Activated CD8-positive, alpha-beta T cell treated with anti-CD3 and anti-CD28 coated beads for 36 hours (primary cell): ENCODE results near the gene ANKRD13D. TPM values are rescaled to one million over a fixed set of nuclear protein-coding genes. Genes with fewer than 3 reads are reported as not detected.
A peak's percentile ranks its signal among the peaks of the same experiment; 100 is the strongest.

ENCODE experiments used
- ATAC-seq: fragments of 200-7000 bp; cut with Tn5 transposase; one replicate; pipeline ENCODE4 v1.10.0; 2021; ENCODE audit warnings: mild to moderate bottlenecking, moderate library complexity
- CTCF ChIA-PET: fragments of 350-600 bp; sonication (Branson Sonifier 250); formaldehyde crosslinking; loops from one replicate; lab custom pipeline; 2021; ENCODE audit warnings: antibody characterized with exemption; lab: Charles Lee
- POLR2A ChIA-PET: fragments of 350-600 bp; sonication (Branson Sonifier 250); formaldehyde crosslinking; loops from one replicate; lab custom pipeline; 2021; ENCODE audit warnings: antibody characterized with exemption; lab: Charles Lee
- DNase-seq: peaks from one replicate; pipeline ENCODE4 v3.0.0-alpha.2; 2020
- H3K27ac Mint-ChIP-seq: one replicate; pipeline ENCODE4 v1.8.0; 2021; ENCODE audit warnings: mild to moderate bottlenecking, mixed read lengths
- H3K27me3 Mint-ChIP-seq: one replicate; pipeline ENCODE4 v1.8.0; 2021; ENCODE audit warnings: mixed read lengths
- H3K36me3 Mint-ChIP-seq: one replicate; pipeline ENCODE4 v1.8.0; 2021; ENCODE audit warnings: low read depth, mixed read lengths
- H3K4me1 Mint-ChIP-seq: one replicate; pipeline ENCODE4 v1.8.0; 2021; ENCODE audit warnings: low read depth, mixed read lengths
- H3K4me3 Mint-ChIP-seq: one replicate; pipeline ENCODE4 v1.8.0; 2021; ENCODE audit warnings: mild to moderate bottlenecking, moderate library complexity, mixed read lengths
- H3K9me3 Mint-ChIP-seq: one replicate; pipeline ENCODE4 v1.8.0; 2021; ENCODE audit warnings: mixed read lengths
- CTCF ChIP-seq: fragments of 200-600 bp; IDR thresholded peaks from one replicate; pipeline ENCODE4 v1.8.0; 2022; ENCODE audit warnings: antibody characterized with exemption, mild to moderate bottlenecking
- intact Hi-C: fragments of 100-400 bp; cut with micrococcal nuclease; formaldehyde crosslinking; loops from one replicate; pipeline ENCODE4 v1.10.0; 2022
- total RNA-seq, 2 experiments: library from RNA; stranded (reverse); gene quantifications; one replicate each; pipeline ENCODE4 v1.2.3, GENCODE V29; 2021

ANKRD13D gene
- total RNA-seq, 2 experiments from 2014 or later, result 75.4 to 78.7 TPM

DNA sequence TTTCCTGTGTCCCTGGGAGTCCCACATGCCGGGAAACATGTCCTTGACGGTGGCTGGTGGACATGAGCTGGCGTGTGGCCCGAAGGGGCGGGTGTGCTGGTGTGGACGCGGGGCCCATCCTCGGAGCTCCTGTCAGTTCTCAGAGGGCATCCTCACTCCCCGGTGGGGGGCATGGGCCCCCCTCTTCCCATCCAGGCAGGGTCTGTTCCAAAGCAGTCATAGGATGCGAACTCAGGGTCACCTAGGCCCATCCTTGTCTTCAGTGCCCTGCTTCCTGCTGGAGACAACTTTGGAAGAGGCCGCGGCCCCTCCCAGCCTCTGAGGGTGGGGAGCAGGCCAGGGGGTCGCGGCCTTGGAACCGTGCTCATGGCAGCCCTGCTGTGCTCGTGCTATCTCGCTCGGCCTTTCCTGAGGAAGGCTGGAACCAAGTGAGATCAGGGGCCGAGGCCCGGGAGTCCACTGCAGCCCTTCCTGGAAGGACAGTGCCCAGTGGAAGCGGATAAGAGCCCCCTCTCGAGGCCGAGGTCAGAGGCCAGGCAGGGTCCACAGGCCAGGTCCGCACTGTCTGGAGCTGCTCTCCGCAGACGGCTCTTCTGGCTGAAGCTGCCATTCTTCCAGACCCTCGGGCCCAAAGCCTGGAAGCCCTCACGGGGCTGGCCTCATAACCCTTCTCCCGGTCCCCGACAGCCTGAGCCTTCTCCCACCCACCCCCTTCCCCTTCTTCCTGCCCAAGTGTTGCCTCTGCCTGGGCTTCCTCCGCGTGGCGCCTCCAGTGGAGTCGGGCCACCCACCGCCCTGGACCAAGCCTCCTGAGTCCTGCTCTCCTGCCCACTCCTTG, 14.1 kb upstream of the ANKRD13D start:
- Mint-ChIP-seq H3K36me3 (peaks cover 80% of the 10 kb centered on the region), H3K4me1 (peaks cover 71% of the 10 kb centered on the region), H3K27ac (peak overlapping the region; percentile 97), H3K27me3 (no peaks in the 10 kb centered on the region), H3K4me3 (peak overlapping the region; percentile 71), H3K9me3 (no peaks in the 10 kb centered on the region)
- ChIA-PET CTCF (interaction anchor here (1.6 to 3.9 kb wide), 2 partner anchors 12 to 13 kb away, joined by 4 to 21 read pairs; partner anchors contain the start of gene ANKRD13D), POLR2A (interaction anchor here (1.1 to 19.8 kb wide), 4 partner anchors 8 to 128 kb away, joined by 3 to 308 read pairs (median 4); partner anchors contain the start of gene ANKRD13D)
- intact Hi-C loops, result no loop called here
- no peak for ATAC-seq
- no peak for DNase-seq
- TF ChIP-seq CTCF, result no peak

- ATAC-seq (no peak), DNase-seq (peak; percentile 66)
- no peak for TF ChIP-seq CTCF
- Mint-ChIP-seq H3K27ac (peak overlapping the region; percentile 97), H3K4me3 (peak overlapping the region; percentile 71), H3K4me1 (peaks cover 63% of the 10 kb centered on the region), H3K27me3 (no peaks in the 10 kb centered on the region), H3K36me3 (peaks cover 80% of the 10 kb centered on the region), H3K9me3 (no peaks in the 10 kb centered on the region)
- intact Hi-C loops, result no loop called here
- ChIA-PET CTCF (interaction anchor here (0.8 to 3.9 kb wide), 2 partner anchors 12 to 41 kb away, joined by 3 to 21 read pairs; partner anchors contain the start of gene ANKRD13D), POLR2A (interaction anchor here (1.4 to 19.8 kb wide), 5 partner anchors 6 to 127 kb away, joined by 4 to 308 read pairs (median 22); partner anchors contain the start of genes ANKRD13D and GRK2)
Measured at GRCh38 chr11:67275606-67276409, 13.3 kb upstream of the ANKRD13D start.

DNA sequence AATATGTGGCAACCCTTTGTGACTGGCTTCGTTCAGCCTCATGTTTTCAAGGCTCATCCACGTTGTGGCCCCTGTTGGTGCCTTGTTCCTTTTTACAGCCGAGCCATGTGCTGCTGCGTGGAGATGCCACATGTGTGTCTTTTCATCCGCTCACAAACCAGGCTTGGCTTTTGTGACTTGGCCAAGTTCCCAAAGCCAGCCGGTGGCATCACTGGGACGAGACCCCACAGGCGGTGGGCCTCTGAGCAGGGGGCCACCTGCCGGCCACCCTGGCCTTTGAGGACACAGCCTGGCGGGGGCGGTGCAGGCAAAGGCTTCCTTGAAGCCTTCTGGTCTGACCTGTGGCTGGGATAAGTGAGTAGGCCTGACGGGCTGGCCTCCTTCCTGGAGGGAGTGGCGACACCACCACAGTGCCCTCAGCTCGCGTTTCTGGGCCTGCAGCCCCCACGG, 12.3 kb upstream of the ANKRD13D start:
- Mint-ChIP-seq H3K4me1 (peaks cover 59% of the 10 kb centered on the region), H3K4me3 (peak overlapping the region; percentile 71), H3K27me3 (no peaks in the 10 kb centered on the region), H3K9me3 (no peaks in the 10 kb centered on the region), H3K27ac (peak overlapping the region; percentile 97), H3K36me3 (peaks cover 72% of the 10 kb centered on the region)
- DNase-seq (peak; percentile 83), ATAC-seq (peak; percentile 46)
- peak; percentile 22 for TF ChIP-seq CTCF
- ChIA-PET POLR2A (interaction anchor here (0.6 to 19.8 kb wide), 9 partner anchors 7 to 96 kb away, joined by 3 to 308 read pairs (median 4); partner anchors contain the start of genes ANKRD13D, CLCF1 and GRK2), CTCF (interaction anchor here (0.8 to 3.9 kb wide), 9 partner anchors 9 to 106 kb away, joined by 3 to 21 read pairs (median 4); partner anchors contain the start of genes ANKRD13D and GRK2)
- intact Hi-C loops, result no loop called here

DNA sequence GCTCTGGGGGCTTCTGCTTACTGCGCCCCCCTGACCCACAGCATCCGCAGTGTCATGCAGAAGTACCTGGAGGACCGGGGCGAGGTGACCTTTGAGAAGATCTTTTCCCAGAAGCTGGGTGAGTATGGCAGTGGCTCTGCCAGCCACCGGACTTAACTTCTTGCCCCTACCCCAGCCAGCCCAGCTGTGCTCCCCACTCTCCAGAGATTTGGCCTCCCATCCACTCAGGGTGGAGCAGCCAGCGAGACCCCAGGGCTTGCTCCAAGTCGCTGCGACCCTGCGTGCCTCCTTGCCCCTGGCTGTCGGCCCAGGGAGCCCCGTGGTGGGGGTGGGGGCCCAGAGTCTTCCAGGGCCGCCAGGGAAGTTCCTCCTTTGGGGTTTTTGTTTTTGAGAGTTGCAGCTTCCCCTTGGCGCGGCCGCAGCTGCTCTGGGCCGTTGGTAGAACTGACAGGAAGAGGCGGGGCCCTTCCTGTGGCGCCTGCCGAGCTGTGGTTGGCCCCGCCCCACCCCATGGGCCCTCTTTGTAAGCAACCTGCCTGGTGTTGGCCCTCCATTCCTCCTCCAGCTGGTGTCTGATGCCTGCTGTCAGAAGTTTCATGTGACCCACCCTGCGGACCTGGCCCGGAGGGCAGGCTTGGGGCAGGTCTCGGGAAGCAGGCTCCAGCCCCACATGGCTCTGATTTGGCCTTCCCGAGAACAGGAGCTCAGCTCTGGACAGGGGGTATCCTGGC, 11.7 kb upstream of the ANKRD13D start:
- TF ChIP-seq CTCF, result no peak

More for the DNA sequence above, 11.7 kb upstream of the ANKRD13D start:
- peaks cover 67% of the 10 kb centered on the region for H3K36me3 Mint-ChIP-seq
- ChIA-PET CTCF (interaction anchor here (0.9 to 3.9 kb wide), 11 partner anchors 10 to 105 kb away, joined by 3 to 21 read pairs (median 4); partner anchors contain the start of genes ANKRD13D, CLCF1 and GRK2), POLR2A (interaction anchor here (0.6 to 19.8 kb wide), 12 partner anchors 8 to 207 kb away, joined by 3 to 308 read pairs (median 4); partner anchors contain the start of genes ANKRD13D, CLCF1, GRK2 and SSH3)
- ATAC-seq (peak; percentile 85), DNase-seq (peak; percentile 96)
- peak overlapping the region; percentile 97 for H3K27ac Mint-ChIP-seq
- H3K9me3 Mint-ChIP-seq, result no peaks in the 10 kb centered on the region
- peaks cover 53% of the 10 kb centered on the region for H3K4me1 Mint-ChIP-seq
- intact Hi-C loops, result no loop called here
- H3K4me3 Mint-ChIP-seq, result peak overlapping the region; percentile 71
- no peaks in the 10 kb centered on the region for H3K27me3 Mint-ChIP-seq
